Brain microvascular endothelial cell (primary cell): Measurements from ENCODE around the gene CHRNE.

Experiments used
- DNase-seq: peaks from one replicate; pipeline ENCODE4 v3.0.0-alpha.2; 2020
- H3K27ac ChIP-seq: fragments of 250-450 bp; sonication (Bioruptor Pico); 2 replicates; pipeline ENCODE4 v1.5.1; 2020; ENCODE audit warnings: mild to moderate bottlenecking, moderate library complexity
- H3K27me3 ChIP-seq: fragments of 250-450 bp; sonication (Bioruptor Pico); replicated peaks from 2 replicates; pipeline ENCODE4 v1.5.1; 2020; ENCODE audit warnings: mild to moderate bottlenecking
- H3K36me3 ChIP-seq: fragments of 250-450 bp; sonication (Bioruptor Pico); replicated peaks from 2 replicates; pipeline ENCODE4 v1.5.1; 2020; ENCODE audit warnings: mild to moderate bottlenecking
- H3K4me3 ChIP-seq: 2 replicates; pipeline ENCODE4 v1.5.1; 2011; ENCODE audit warnings: low read depth, mild to moderate bottlenecking, control low read depth, low read length, moderate library complexity
- CTCF ChIP-seq: IDR thresholded peaks from 2 replicates; pipeline ENCODE4 v1.5.1; 2011; ENCODE audit warnings: low read depth, mild to moderate bottlenecking, moderate library complexity, low read length, control low read depth, inconsistent platforms; ENCODE audit errors: missing control alignments
- in situ Hi-C: cut with HindIII; loops from 2 replicates; pipeline ENCODE4 v1.10.0; 2017; ENCODE audit warnings: low sequenced_read_pairs, low pct_ligation_motif_present

The CHRNE gene

DNA sequence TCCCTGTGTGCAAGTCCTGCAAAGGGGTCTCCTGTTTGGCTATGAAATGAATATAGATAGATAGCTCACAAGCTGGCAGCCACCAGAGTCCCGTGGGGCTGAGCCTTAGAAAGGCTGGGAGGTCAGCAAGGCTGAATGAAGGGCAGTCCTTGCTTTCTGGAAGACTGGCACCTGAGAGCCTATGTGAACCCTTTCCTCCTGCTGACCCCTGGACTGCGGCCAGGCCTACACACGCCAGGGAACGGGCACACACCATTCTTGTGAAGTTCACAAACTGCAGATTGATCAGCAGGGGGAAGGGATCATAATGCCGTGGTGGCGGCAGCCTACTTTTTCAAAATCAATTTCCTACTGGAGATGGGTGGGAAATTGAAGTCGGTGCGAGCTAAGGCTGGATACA, 4.5 kb downstream of the CHRNE start:
- in situ Hi-C loops = no loop called here
- H3K36me3 ChIP-seq = peaks cover 29% of the 10 kb centered on the region
- no peaks in the 10 kb centered on the region for H3K27me3 ChIP-seq
- H3K27ac ChIP-seq = no peak overlapping the region
- TF ChIP-seq CTCF = no peak
- no peak for DNase-seq
- H3K4me3 ChIP-seq = no peak overlapping the region

DNA sequence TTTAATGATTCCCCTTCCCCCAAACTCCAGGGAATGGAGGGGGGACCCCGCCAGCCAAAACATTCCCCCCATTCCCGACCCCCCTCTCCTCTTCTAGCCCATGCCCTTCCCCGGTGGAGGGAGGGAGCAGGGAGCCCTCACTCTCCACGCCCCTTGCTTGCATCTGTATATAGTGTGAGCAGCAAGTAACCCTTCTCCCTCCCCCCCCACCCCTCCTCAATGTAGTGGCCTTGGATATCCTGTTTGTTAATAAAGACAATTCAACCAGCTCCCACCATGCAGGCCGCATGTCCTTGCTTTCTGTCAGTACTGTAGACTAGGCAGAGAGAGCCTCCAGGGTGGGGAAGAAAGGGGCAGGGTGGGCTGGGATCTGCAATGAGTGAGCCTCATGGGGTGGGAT, 5.1 kb downstream of the CHRNE start:
- in situ Hi-C loops = no loop called here
- no peak overlapping the region for H3K4me3 ChIP-seq
- DNase-seq = no peak
- no peaks in the 10 kb centered on the region for H3K27me3 ChIP-seq
- peaks cover 33% of the 10 kb centered on the region for H3K36me3 ChIP-seq
- H3K27ac ChIP-seq = no peak overlapping the region
- no peak for TF ChIP-seq CTCF

- TF ChIP-seq CTCF = peak; percentile 0
- no peaks in the 10 kb centered on the region for H3K27me3 ChIP-seq
- in situ Hi-C loops = no loop called here
- no peak for DNase-seq
- H3K4me3 ChIP-seq = no peak overlapping the region
- H3K36me3 ChIP-seq = peaks cover 37% of the 10 kb centered on the region
- no peak overlapping the region for H3K27ac ChIP-seq
Observed at GRCh38 chr17:4897198-4897687, 5.7 kb downstream of the CHRNE start.

GRCh38 chr17:4896332-4897197, 6.3 kb downstream of the CHRNE start:
- in situ Hi-C loops = no loop called here
- TF ChIP-seq CTCF = peak; percentile 3
- no peak overlapping the region for H3K27ac ChIP-seq
- H3K4me3 ChIP-seq = no peak overlapping the region
- H3K27me3 ChIP-seq = no peaks in the 10 kb centered on the region
- DNase-seq = no peak
- H3K36me3 ChIP-seq = peaks cover 42% of the 10 kb centered on the region

- TF ChIP-seq CTCF = peak; percentile 34
- H3K27ac ChIP-seq = no peak overlapping the region
- in situ Hi-C loops = no loop called here
- peaks cover 46% of the 10 kb centered on the region for H3K36me3 ChIP-seq
- DNase-seq = no peak
- H3K4me3 ChIP-seq = no peak overlapping the region
- no peaks in the 10 kb centered on the region for H3K27me3 ChIP-seq
Observed at GRCh38 chr17:4895657-4896331, 7.1 kb downstream of the CHRNE start.
